ENCODE results near the gene TBC1D9. TPM values are rescaled to one million over a fixed set of nuclear protein-coding genes. Genes with fewer than 3 reads are reported as not detected.
"Not testable (repeated sequence)": the region's sequence is repeated elsewhere in the genome, so short reads cannot be mapped to it uniquely, and the experiment has no call there.

TBC1D9 gene
- total RNA-seq, 6 experiments from 2014 or later = 6.6 to 17.9 (median 9.4) TPM

GRCh38 chr4:140799686-140800225, 43.6 kb upstream of the TBC1D9 start:
- intact Hi-C loops (cut with DNase I) = no loop called here
- ATAC-seq = no peak
- DNase-seq = no peak
- H3K36me3 ChIP-seq = no peaks in the 10 kb centered on the region
- H3K4me1 ChIP-seq = no peaks in the 10 kb centered on the region
- no peaks in the 10 kb centered on the region for H3K27me3 ChIP-seq
- no peak for TF ChIP-seq CTCF (IDR thresholded peaks at IDR 0.05)
- no peak overlapping the region for H3K4me3 ChIP-seq
- 65% methylated on average over 5 of the region's 5 CpGs for WGBS (ENCODE audit: insufficient coverage, low coverage, low lambda C conversion rate, missing lambda C conversion rate)
- H3K27ac ChIP-seq = no peak overlapping the region
- H3K9me3 ChIP-seq = no peaks in the 10 kb centered on the region

DNA sequence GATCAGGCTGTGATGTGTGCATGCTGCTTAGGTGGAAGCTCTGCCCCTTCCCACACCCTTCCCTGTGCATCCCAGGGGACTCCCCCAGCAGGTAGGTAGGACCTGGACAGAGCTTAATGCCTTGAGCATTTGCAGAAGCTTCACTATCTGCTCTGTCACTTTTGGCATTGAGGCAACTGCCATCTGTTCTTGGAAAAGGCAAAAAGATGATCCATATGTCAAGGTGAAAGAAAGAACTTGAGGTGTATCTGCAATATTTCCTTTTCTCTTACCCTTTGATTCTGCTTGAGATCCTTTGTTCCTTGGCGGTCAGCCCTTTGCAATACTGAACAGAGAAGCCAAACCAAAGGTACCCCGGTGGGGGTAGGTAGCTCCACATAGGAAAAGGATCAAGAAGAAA, 37.1 kb upstream of the TBC1D9 start:
- no peak for TF ChIP-seq POLR2A (IDR thresholded peaks at IDR 0.05)
- TF ChIP-seq CTCF (IDR thresholded peaks at IDR 0.05) = no peak
- Histone ChIP-seq H3K36me3 (no peaks in the 10 kb centered on the region), H3K4me1 (no peaks in the 10 kb centered on the region), H3K27me3 (no peaks in the 10 kb centered on the region), H3K27ac (no peak overlapping the region), H3K4me3 (no peak overlapping the region), H3K9me3 (no peaks in the 10 kb centered on the region)
- no peak for DNase-seq
- 71% methylated on average over 2 of the region's 2 CpGs for WGBS (ENCODE audit: insufficient coverage, low coverage, low lambda C conversion rate, missing lambda C conversion rate)
- no peak for ATAC-seq
- intact Hi-C loops (cut with DNase I) = no loop called here

DNA sequence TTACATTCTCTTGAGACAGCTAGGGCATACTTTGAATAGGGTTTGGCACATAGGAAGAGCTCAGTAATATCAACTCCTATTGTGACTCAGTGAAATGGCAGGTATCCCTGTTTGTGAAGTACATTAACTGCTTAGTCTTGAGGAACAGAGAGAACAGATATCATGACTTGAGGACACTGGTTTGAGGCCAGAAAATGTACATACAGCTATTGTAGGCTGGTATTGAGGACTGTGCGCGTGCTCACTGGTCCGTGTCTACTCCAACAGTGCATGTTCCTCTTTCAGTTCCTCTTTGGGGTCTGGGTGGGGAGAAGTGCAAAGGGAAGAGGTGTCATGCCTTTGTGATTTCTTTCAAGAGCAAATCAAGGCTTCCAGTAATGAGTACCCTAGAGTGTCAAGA, 34.6 kb upstream of the TBC1D9 start:
- peak overlapping the region in 1 of 3 donors; percentile 34 for H3K27ac ChIP-seq
- no peaks in the 10 kb centered on the region for H3K9me3 ChIP-seq
- DNase-seq (peak in 1 of 3 donors; percentile 31), ATAC-seq (peak; percentile 64 to 86 (median 78))
- H3K4me1 ChIP-seq = no peaks in the 10 kb centered on the region
- H3K4me3 ChIP-seq = no peak overlapping the region
- H3K27me3 ChIP-seq = no peaks in the 10 kb centered on the region
- H3K36me3 ChIP-seq = no peaks in the 10 kb centered on the region
- WGBS (ENCODE audit: insufficient coverage, low coverage, low lambda C conversion rate, missing lambda C conversion rate) = 58% methylated on average over 3 of the region's 3 CpGs
- intact Hi-C loops (cut with DNase I) = no loop called here
- TF ChIP-seq CTCF (IDR thresholded peaks at IDR 0.05) (no peak), POLR2A (IDR thresholded peaks at IDR 0.05) (no peak)

GRCh38 chr4:140790171-140790570, 34.0 kb upstream of the TBC1D9 start:
- ATAC-seq (peak; percentile 40 to 71 (median 71)), DNase-seq (no peak)
- H3K27me3 ChIP-seq = no peaks in the 10 kb centered on the region
- TF ChIP-seq POLR2A (IDR thresholded peaks at IDR 0.05) (no peak), CTCF (IDR thresholded peaks at IDR 0.05) (no peak)
- WGBS (ENCODE audit: insufficient coverage, low coverage, low lambda C conversion rate, missing lambda C conversion rate) = 24% methylated on average over 4 of the region's 4 CpGs
- intact Hi-C loops (cut with DNase I) = no loop called here
- no peaks in the 10 kb centered on the region for H3K4me1 ChIP-seq
- no peaks in the 10 kb centered on the region for H3K9me3 ChIP-seq
- no peaks in the 10 kb centered on the region for H3K36me3 ChIP-seq
- peak overlapping the region in 1 of 3 donors; percentile 34 for H3K27ac ChIP-seq
- no peak overlapping the region for H3K4me3 ChIP-seq

GRCh38 chr4:140789759-140790158, 33.6 kb upstream of the TBC1D9 start:
- TF ChIP-seq POLR2A (IDR thresholded peaks at IDR 0.05) (no peak), CTCF (IDR thresholded peaks at IDR 0.05) (no peak)
- Histone ChIP-seq H3K4me3 (no peak overlapping the region), H3K4me1 (no peaks in the 10 kb centered on the region), H3K27ac (peak overlapping the region in 1 of 3 donors; percentile 34), H3K36me3 (no peaks in the 10 kb centered on the region), H3K9me3 (no peaks in the 10 kb centered on the region), H3K27me3 (no peaks in the 10 kb centered on the region)
- WGBS (ENCODE audit: insufficient coverage, low coverage, low lambda C conversion rate, missing lambda C conversion rate) = 66% methylated on average over 5 of the region's 5 CpGs
- no peak for DNase-seq
- intact Hi-C loops (cut with DNase I) = no loop called here
- ATAC-seq = peak in 2 of 4 donors; percentile 61 to 68

- H3K36me3 ChIP-seq; intact Hi-C loops (cut with DNase I); H3K27ac ChIP-seq; H3K27me3 ChIP-seq; H3K9me3 ChIP-seq; H3K4me1 ChIP-seq; ATAC-seq; H3K4me3 ChIP-seq; DNase-seq: not testable (repeated sequence)
Observed at GRCh38 chr4:140782787-140783186, 26.6 kb upstream of the TBC1D9 start.

All from right lobe of liver (tissue), 6 donors.